Kidney (tissue), 14 donors: ENCODE measurements around the gene CTTNBP2. TPM values are rescaled to one million over a fixed set of nuclear protein-coding genes. Genes with fewer than 3 reads are reported as not detected.

Experiments
- DNase-seq, 5 donors: peaks; one replicate each; pipeline ENCODE4 v3.0.0-alpha.2; 2013 to 2020
- FAIRE-seq: peaks from 2 replicates; lab custom pipeline; 2012; peaks lifted over from hg19 to GRCh38; lab: Jason Lieb, UNC
- H3K27ac ChIP-seq, 2 donors: one replicate each; pipeline ENCODE4 v1.7.0; 2013; ENCODE audit warnings: low read depth in 2 of 2, low read length in 2 of 2, inconsistent platforms in 1 of 2
- H3K27me3 ChIP-seq: one replicate; pipeline ENCODE4 v1.7.1; 2013; ENCODE audit warnings: low read length, inconsistent platforms; ENCODE audit not compliant: control insufficient read depth, insufficient read depth
- H3K36me3 ChIP-seq, 3 donors: one replicate each; pipeline versions ENCODE4 v1.7.0 to v1.7.1; 2013; ENCODE audit warnings: low read length in 3 of 3, control low read depth in 1 of 3, inconsistent platforms in 1 of 3; ENCODE audit not compliant: insufficient read depth in 3 of 3, control insufficient read depth in 2 of 3
- H3K4me1 ChIP-seq, 3 donors: one replicate each; pipeline versions ENCODE4 v1.7.0 to v1.7.1; 2013; ENCODE audit warnings: low read length in 3 of 3, inconsistent platforms in 1 of 3, low read depth in 1 of 3; ENCODE audit not compliant: control insufficient read depth in 2 of 3, insufficient read depth in 2 of 3
- H3K4me3 ChIP-seq, 3 donors: one replicate each; pipeline versions ENCODE4 v1.7.0 to v1.8.1; 2013; ENCODE audit warnings: low read length in 3 of 3, control low read depth in 1 of 3, inconsistent platforms in 1 of 3
- H3K9ac ChIP-seq, 3 donors: one replicate each; pipeline versions ENCODE4 v1.7.0 to v1.7.1; 2013; ENCODE audit warnings: low read length in 3 of 3, control low read depth in 1 of 3, inconsistent platforms in 1 of 3
- H3K9me3 ChIP-seq, 3 donors: one replicate each; pipeline versions ENCODE4 v1.7.0 to v1.7.1; 2013; ENCODE audit warnings: low read length in 3 of 3, control low read depth in 1 of 3, inconsistent platforms in 1 of 3; ENCODE audit not compliant: control insufficient read depth in 2 of 3, insufficient read depth in 1 of 3
- intact Hi-C: fragments of 100-400 bp; cut with DNase I; formaldehyde crosslinking; loops from one replicate; pipeline ENCODE4 v1.11.1; 2022
- polyA plus RNA-seq: library from polyadenylated mRNA; stranded (reverse); fragments of 350-450 nt; fragmentation: Illumina TruSeq; extraction: RNeasy Lipid Tissue Mini Kit (QIAGEN cat#74804); gene quantifications from one replicate; pipeline ENCODE4 v1.2.3, GENCODE V29; 2014; ENCODE audit warnings: low read depth, low replicate concordance; ENCODE audit not compliant: insufficient read depth
- total RNA-seq: library from RNA; stranded (reverse); fragmentation: NEBNext Ultra II Directional; extraction: Animal tissue kit (Norgen Biotek cat#: 25700); gene quantifications from one replicate; pipeline ENCODE4 v1.2.1, GENCODE V29; 2021
- TF ChIP-seq, protein P1 (sequence below): IDR thresholded peaks from 3 replicates; pipeline ENCODE4 v1.5.1; 2012; ENCODE audit warnings: mild to moderate bottlenecking, moderate library complexity, borderline replicate concordance; ENCODE audit not compliant: insufficient read depth; ENCODE audit errors: extremely low read depth
- donor health status: control.
- donor health status: control.
- donor health status: control.
- donor health status: control.
- donor health status: control.
- donor health status: DM: yes; HTN: yes; CAD: no.
- donor health status: Normal renal cell carcinoma (clear cell type).

CTTNBP2 gene
- total and polyA plus RNA-seq, 2 donors from 2014 or later: 3.8 to 41.1 TPM

DNA sequence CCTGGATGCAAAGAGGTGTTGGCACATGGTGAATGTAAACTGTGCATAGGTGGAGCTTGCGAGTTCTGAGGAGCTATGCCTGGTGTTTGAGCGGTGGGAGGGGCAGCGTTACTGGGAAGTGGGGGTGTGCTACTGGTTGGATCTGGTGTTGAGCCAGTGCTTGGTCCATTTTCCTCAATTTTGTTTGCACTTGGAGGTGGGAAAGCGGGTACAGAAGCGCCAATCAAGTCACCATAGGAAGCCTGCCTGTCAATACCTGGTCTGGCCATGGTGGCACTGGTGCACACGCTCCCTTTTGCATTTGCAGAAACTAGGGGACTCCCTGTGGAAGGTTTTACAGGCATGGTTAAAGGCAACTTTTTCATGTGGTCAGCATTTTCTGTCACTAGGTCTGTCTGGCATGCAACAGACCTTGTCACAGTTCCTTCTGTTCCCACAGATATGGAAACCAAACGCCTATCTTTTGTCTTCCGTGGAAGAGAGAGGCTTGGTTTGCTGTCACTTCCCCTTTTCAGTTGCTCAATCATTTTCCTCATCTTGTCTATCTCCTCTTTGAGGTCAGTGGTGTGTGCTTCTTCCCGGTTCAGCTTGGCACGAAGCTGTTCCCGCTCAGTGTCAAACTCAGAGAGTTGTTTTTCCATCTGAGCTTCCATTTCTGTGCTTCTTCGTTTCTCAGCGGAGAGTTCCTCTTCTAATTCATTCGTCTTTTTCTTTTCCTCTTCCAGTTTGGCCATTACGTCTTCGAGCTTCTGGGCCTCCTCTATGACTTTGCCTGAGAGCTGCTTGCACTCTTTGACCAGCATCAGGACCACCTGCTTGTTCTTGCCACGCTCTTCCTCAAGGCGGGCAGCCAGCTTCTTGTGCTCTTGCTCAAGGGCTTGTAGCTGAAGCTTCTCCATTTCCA is 81.1 kb downstream of the CTTNBP2 start:
- Histone ChIP-seq H3K27ac (peak overlapping the region in 1 of 2 donors; percentile 15), H3K9me3 (no peaks in the 10 kb centered on the region), H3K36me3 (peaks cover 2 to 5% (median 4%) of the 10 kb centered on the region in 3 donors), H3K27me3 (no peaks in the 10 kb centered on the region), H3K9ac (no peak overlapping the region), H3K4me1 (no peaks in the 10 kb centered on the region), H3K4me3 (no peak overlapping the region)
- DNase-seq: no peak
- TF ChIP-seq, protein P1, sequence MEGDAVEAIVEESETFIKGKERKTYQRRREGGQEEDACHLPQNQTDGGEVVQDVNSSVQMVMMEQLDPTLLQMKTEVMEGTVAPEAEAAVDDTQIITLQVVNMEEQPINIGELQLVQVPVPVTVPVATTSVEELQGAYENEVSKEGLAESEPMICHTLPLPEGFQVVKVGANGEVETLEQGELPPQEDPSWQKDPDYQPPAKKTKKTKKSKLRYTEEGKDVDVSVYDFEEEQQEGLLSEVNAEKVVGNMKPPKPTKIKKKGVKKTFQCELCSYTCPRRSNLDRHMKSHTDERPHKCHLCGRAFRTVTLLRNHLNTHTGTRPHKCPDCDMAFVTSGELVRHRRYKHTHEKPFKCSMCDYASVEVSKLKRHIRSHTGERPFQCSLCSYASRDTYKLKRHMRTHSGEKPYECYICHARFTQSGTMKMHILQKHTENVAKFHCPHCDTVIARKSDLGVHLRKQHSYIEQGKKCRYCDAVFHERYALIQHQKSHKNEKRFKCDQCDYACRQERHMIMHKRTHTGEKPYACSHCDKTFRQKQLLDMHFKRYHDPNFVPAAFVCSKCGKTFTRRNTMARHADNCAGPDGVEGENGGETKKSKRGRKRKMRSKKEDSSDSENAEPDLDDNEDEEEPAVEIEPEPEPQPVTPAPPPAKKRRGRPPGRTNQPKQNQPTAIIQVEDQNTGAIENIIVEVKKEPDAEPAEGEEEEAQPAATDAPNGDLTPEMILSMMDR: no peak
- no peak for FAIRE-seq
- intact Hi-C loops: no loop called here

DNA sequence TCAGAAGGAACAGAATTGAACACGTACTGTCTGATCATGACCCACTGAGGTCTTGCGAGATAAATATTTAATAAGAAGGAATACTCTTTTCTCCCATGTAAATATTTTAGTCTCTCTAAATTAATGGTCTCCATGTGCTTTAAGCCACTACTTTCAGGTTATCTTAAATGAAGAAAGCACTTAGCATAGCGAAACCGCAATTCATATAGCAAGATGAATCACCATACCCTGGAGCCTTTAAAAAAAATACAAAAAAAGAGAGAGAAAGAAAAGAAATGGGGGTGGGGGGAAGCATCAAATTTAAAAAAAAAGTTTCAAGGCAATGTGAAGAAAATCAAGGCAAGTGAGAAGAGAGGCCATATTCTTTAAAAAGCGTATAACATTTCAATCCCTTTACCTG is 82.5 kb downstream of the CTTNBP2 start:
- TF ChIP-seq, protein P1: no peak
- Histone ChIP-seq H3K27me3 (no peaks in the 10 kb centered on the region), H3K4me3 (no peak overlapping the region), H3K27ac (no peak overlapping the region), H3K9me3 (no peaks in the 10 kb centered on the region), H3K9ac (no peak overlapping the region), H3K36me3 (peaks cover 2 to 5% (median 4%) of the 10 kb centered on the region in 3 donors), H3K4me1 (no peaks in the 10 kb centered on the region)
- FAIRE-seq: no peak
- intact Hi-C loops: no loop called here
- DNase-seq: no peak

DNA sequence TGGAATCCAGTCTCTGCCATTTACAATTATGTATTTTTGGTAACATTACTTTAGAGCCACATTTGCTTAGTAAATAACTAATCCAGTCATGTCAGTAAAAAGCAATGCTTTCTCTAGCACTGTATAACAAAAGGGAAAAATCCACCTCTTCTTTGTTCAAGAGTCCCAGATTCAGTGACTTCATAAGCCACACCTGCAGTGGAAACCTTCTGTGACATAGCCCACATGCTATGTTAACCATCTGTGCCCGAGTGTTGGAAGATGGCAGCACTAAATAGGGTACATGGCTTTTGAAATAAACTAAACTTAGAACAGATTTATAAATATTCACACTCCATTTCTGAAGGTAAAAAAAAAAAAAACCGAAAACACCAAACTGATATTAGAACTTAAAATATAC is 83.0 kb downstream of the CTTNBP2 start:
- intact Hi-C loops: no loop called here
- no peaks in the 10 kb centered on the region for H3K27me3 ChIP-seq
- peaks cover 2 to 5% (median 4%) of the 10 kb centered on the region in 3 donors for H3K36me3 ChIP-seq
- TF ChIP-seq, protein P1: no peak
- no peaks in the 10 kb centered on the region for H3K9me3 ChIP-seq
- no peak overlapping the region for H3K27ac ChIP-seq
- H3K4me3 ChIP-seq: no peak overlapping the region
- FAIRE-seq (no peak), DNase-seq (no peak)
- H3K4me1 ChIP-seq: no peaks in the 10 kb centered on the region
- no peak overlapping the region for H3K9ac ChIP-seq
